ACC112 (cell line): ENCODE measurements around the gene POLR3E.

ENCODE experiments used
- H2AFZ ChIP-seq: fragments of 200-600 bp; sonication (generic); one replicate; pipeline ENCODE4 v1.6.0; 2017; ENCODE audit warnings: antibody characterized with exemption, low read length; ENCODE audit not compliant: unreplicated experiment
- H3K27ac ChIP-seq: fragments of 200-600 bp; sonication (generic); 2 replicates; pipeline ENCODE4 v1.5.1; 2014; ENCODE audit warnings: low read depth, mild to moderate bottlenecking, antibody characterized with exemption, low read length, moderate library complexity
- H3K27me3 ChIP-seq: fragments of 200-600 bp; sonication (generic); 2 replicates; pipeline ENCODE4 v1.6.1; 2014; ENCODE audit warnings: mild to moderate bottlenecking, antibody characterized with exemption, low read length, moderate library complexity, mixed read lengths; ENCODE audit not compliant: insufficient read depth
- H3K36me3 ChIP-seq: fragments of 200-600 bp; sonication (generic); 2 replicates; pipeline ENCODE4 v1.6.1; 2016; ENCODE audit warnings: mild to moderate bottlenecking, antibody characterized with exemption, low read length, moderate library complexity, mixed read lengths; ENCODE audit not compliant: insufficient read depth
- H3K4me1 ChIP-seq: fragments of 200-600 bp; sonication (generic); one replicate; pipeline ENCODE4 v1.6.1; 2016; ENCODE audit warnings: low read length, mixed read lengths; ENCODE audit not compliant: insufficient read depth, unreplicated experiment, control insufficient read depth
- H3K4me3 ChIP-seq: fragments of 200-600 bp; sonication (generic); 2 replicates; pipeline ENCODE4 v1.5.1; 2014; ENCODE audit warnings: mild to moderate bottlenecking, low read depth, low read length
- H3K79me2 ChIP-seq: fragments of 200-600 bp; sonication (generic); one replicate; pipeline ENCODE4 v1.6.0; 2016; ENCODE audit warnings: low read length; ENCODE audit not compliant: control insufficient read depth, unreplicated experiment, insufficient read depth

The POLR3E gene

DNA sequence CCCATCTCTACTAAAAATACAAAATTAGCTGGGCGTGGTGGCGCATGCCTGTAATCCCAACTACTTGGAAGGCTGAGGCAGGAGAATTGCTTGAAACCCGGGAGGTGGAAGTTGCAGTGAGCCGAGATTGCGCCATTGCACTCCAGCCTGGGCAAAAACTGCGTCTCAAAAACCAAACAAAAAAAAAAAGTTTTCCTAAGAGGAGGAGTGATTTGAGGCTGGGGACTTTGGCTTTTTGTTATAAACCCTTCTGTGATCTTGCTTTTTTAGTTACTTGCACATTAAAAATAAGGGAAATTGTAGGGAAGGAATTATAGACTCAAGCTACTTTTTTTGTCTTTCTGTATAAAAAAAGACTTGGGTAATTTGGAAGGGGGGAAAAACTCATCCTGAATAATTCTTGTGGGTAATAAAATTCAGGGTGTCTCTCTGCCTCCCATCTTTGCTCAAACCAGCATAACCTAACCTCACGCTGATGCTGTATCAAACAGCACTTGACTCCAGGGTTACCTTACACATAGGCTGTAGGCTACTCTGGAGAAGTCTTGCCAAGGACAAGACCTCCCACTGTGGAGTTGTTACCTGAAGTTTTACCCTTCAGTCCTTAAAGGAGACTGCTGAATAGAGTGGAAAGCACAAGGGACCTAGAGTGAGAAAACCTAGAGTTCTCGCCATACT, 78.9 kb downstream of the POLR3E start:
- H3K27me3 ChIP-seq, result no peaks in the 10 kb centered on the region
- no peak overlapping the region for H3K27ac ChIP-seq
- no peaks in the 10 kb centered on the region for H3K36me3 ChIP-seq
- no peak overlapping the region for H3K4me3 ChIP-seq
- no peak overlapping the region for H2AFZ ChIP-seq
- H3K4me1 ChIP-seq, result peaks cover 11% of the 10 kb centered on the region
- H3K79me2 ChIP-seq, result peaks cover 32% of the 10 kb centered on the region

DNA sequence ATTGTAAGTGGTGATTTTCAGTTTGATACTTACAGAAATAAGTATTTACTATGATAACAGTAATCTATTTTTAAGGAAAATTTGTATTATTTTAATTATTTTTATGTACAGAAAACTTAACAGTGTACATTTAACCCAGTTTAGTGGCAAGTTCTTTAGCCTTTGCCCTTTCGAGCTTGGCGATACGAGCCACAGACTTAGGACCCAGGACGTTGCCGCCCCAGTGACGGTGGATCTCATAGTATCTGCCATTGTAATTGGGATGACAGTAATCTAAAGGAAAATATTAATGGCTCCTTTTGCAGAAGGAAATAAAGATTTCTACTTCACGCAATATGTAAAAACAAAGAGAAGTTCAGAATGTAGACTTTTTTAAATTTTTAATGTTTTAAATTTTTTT, 82.4 kb downstream of the POLR3E start:
- H3K27me3 ChIP-seq, result no peaks in the 10 kb centered on the region
- no peaks in the 10 kb centered on the region for H3K79me2 ChIP-seq
- no peak overlapping the region for H2AFZ ChIP-seq
- H3K36me3 ChIP-seq, result no peaks in the 10 kb centered on the region
- no peaks in the 10 kb centered on the region for H3K4me1 ChIP-seq
- no peak overlapping the region for H3K27ac ChIP-seq
- no peak overlapping the region for H3K4me3 ChIP-seq

DNA sequence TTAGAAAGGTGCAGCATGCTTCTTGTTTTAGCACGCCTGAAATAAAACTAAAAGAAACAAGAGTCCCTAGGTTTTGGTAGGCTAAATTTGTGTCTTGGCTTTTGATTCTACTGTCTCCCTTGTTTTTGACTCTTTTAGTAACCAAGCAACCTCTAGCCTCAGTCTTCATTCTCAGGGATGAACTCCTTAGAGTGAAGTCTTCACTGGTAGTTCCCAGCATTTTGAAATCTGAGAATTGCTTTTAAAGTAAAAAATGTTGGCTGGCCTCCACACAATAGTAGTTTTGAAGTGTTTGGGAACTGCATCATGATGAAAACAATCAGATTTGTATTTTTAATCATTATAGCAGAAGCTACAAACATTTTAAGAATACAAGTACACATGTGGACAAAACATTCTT, 83.3 kb downstream of the POLR3E start:
- Histone ChIP-seq H3K4me1 (no peaks in the 10 kb centered on the region), H3K27me3 (no peaks in the 10 kb centered on the region), H3K27ac (no peak overlapping the region), H3K79me2 (no peaks in the 10 kb centered on the region), H3K4me3 (no peak overlapping the region), H3K36me3 (no peaks in the 10 kb centered on the region), H2AFZ (no peak overlapping the region)

DNA sequence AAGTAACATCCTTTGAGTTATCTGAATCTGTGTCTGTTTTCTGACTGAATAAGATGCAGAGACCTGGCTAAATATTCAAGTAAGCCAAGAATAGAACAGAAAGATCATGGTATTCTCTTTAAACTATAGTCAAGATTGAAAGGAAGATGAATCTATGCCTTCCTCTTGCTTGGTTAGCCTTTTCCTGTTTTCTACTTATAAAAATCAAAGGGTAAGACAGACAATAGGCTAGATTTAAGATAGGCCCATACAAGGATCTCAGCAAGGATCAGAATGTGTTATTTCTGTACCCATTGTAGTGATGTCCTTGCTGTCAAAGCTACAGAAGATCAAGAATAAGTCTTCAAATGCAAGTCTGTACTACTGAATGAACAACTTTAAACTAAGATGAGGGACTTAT, 84.2 kb downstream of the POLR3E start:
- Histone ChIP-seq H3K36me3 (no peaks in the 10 kb centered on the region), H3K4me3 (no peak overlapping the region), H2AFZ (no peak overlapping the region), H3K27me3 (no peaks in the 10 kb centered on the region), H3K27ac (no peak overlapping the region), H3K4me1 (peaks cover under 1% of the 10 kb centered on the region), H3K79me2 (no peaks in the 10 kb centered on the region)

DNA sequence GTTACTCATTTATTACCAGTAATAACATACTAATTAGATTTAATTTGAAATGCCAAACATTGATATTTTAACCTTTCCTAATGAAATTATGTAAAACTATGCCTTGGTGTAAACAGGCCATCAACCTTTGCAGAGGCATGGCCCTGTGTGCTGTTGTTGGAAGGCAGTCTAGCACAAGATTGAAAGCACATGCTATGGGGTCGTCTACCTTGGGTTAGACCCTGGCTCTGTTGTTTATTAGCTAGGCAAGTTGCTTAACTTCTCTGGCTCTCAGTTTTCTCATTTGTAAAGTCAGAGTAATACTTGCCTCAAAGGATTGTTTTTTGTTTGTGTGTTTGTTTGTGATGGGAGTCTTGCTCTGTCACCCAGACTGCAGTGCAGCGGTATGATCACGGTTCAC, 86.6 kb downstream of the POLR3E start:
- Histone ChIP-seq H3K27me3 (no peaks in the 10 kb centered on the region), H3K36me3 (no peaks in the 10 kb centered on the region), H2AFZ (no peak overlapping the region), H3K27ac (no peak overlapping the region), H3K4me1 (peaks cover 13% of the 10 kb centered on the region), H3K79me2 (no peaks in the 10 kb centered on the region), H3K4me3 (no peak overlapping the region)
